SK-N-MC (cell line): ENCODE data around the gene OGFOD1.

Source experiments
- DNase-seq: peaks from one replicate; pipeline ENCODE4 v3.0.0-alpha.2; 2011; ENCODE audit warnings: low read depth, low spot score
- H3K27ac ChIP-seq: fragments of 200-600 bp; sonication (generic); 2 replicates; pipeline ENCODE4 v1.5.1; 2016; ENCODE audit warnings: mixed run types
- H3K36me3 ChIP-seq: fragments of 200-600 bp; sonication (generic); 2 replicates; pipeline ENCODE4 v1.6.1; 2017; ENCODE audit warnings: antibody characterized with exemption, low read length, mixed read lengths; ENCODE audit not compliant: insufficient read depth
- H3K4me3 ChIP-seq: fragments of 200-600 bp; sonication (generic); 2 replicates; pipeline ENCODE4 v1.5.1; 2016
- H3K9ac ChIP-seq: fragments of 200-600 bp; sonication (generic); 2 replicates; pipeline ENCODE4 v1.8.0; 2017; ENCODE audit warnings: mixed run types, mixed read lengths; ENCODE audit not compliant: insufficient read length
- H3K9me3 ChIP-seq: fragments of 200-600 bp; sonication (generic); 2 replicates; pipeline ENCODE4 v1.6.1; 2017; ENCODE audit warnings: low read depth, mild to moderate bottlenecking, antibody characterized with exemption, low read length, moderate library complexity, mixed read lengths
- EZH2 ChIP-seq: fragments of 200-600 bp; sonication (generic); IDR thresholded peaks from one replicate; pipeline ENCODE4 v1.6.1; 2017; ENCODE audit warnings: antibody characterized with exemption
- FOXP2 ChIP-seq: optimal IDR thresholded peaks from 2 replicates; pipeline ENCODE3; 2011; ENCODE audit warnings: mild to moderate bottlenecking, moderate library complexity; ENCODE audit not compliant: insufficient read depth; ENCODE audit errors: extremely low read length, control extremely low read depth
- POLR2AphosphoS5 ChIP-seq: IDR thresholded peaks from 2 replicates; pipeline ENCODE4 v1.6.1; 2012; ENCODE audit warnings: mild to moderate bottlenecking, low read depth, low read length, borderline replicate concordance

OGFOD1 gene

DNA sequence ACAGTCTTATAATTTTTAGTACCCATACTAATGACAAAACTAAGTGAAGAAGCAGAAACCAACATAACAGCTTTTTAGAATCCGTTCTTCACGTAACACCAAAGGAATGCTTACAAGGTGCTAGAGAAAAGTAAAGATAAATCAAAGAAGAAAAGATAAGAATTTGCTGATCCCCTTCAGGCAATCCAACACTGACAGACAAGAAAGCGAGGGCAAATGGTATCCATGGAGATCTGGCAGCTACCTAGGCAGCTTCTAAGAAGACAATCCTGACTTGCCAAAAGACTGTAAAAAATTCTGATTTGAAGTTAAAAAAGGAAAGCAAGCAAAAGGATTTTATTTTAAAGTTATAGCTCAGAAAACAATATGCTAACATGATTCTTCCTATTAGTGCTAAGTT lies 53.8 kb downstream of the OGFOD1 start:
- Histone ChIP-seq H3K4me3 (no peak overlapping the region), H3K9me3 (no peaks in the 10 kb centered on the region), H3K27ac (no peak overlapping the region), H3K36me3 (no peaks in the 10 kb centered on the region; the same call in 1 of the 2 replicates), H3K9ac (no peak overlapping the region)
- TF ChIP-seq POLR2AphosphoS5 (no peak), EZH2 (no peak), FOXP2 (no peak)
- DNase-seq, result no peak

- no peaks in the 10 kb centered on the region for H3K9me3 ChIP-seq
- DNase-seq, result no peak
- H3K9ac ChIP-seq, result no peak overlapping the region
- no peak overlapping the region for H3K4me3 ChIP-seq
- H3K36me3 ChIP-seq, result no peaks in the 10 kb centered on the region; the same call in 1 of the 2 replicates
- TF ChIP-seq POLR2AphosphoS5 (no peak), EZH2 (no peak), FOXP2 (no peak)
- H3K27ac ChIP-seq, result 0 out of 2 replicates have a peak overlapping the region, but pooled peaks have one; percentile 19
These were observed 55.6 kb downstream of the OGFOD1 start for GRCh38 chr16:56506941-56507340.

DNA sequence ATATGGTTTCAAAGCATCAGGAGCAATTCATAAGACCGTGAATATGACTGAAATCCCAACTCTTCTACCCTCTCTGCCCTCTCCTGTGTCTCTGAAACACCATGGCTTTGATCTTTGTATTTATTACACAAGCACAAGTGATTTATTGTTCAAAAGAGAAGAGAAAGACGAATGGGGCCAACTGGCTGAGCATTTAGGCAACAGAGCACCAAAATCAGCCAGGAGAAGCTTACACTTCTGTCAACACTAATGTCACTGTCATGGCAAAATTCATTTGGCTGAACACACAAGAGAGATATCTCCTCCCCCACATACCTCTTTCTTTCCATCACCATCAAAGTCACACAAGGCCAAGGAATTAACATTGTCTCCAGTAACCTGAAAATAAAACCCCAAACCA lies 59.2 kb downstream of the OGFOD1 start:
- Histone ChIP-seq H3K4me3 (no peak overlapping the region), H3K9me3 (no peaks in the 10 kb centered on the region), H3K36me3 (no peaks in the 10 kb centered on the region; the same call in 1 of the 2 replicates), H3K27ac (no peak overlapping the region), H3K9ac (no peak overlapping the region)
- TF ChIP-seq POLR2AphosphoS5 (no peak), EZH2 (no peak), FOXP2 (no peak)
- DNase-seq, result no peak

GRCh38 chr16:56512025-56512424 lies 60.7 kb downstream of the OGFOD1 start:
- no peak for DNase-seq
- Histone ChIP-seq H3K27ac (no peak overlapping the region), H3K36me3 (no peaks in the 10 kb centered on the region; the same call in 1 of the 2 replicates), H3K4me3 (no peak overlapping the region), H3K9ac (no peak overlapping the region), H3K9me3 (no peaks in the 10 kb centered on the region)
- TF ChIP-seq POLR2AphosphoS5, result no peak
- no peak for TF ChIP-seq EZH2
- TF ChIP-seq FOXP2, result no peak

DNA sequence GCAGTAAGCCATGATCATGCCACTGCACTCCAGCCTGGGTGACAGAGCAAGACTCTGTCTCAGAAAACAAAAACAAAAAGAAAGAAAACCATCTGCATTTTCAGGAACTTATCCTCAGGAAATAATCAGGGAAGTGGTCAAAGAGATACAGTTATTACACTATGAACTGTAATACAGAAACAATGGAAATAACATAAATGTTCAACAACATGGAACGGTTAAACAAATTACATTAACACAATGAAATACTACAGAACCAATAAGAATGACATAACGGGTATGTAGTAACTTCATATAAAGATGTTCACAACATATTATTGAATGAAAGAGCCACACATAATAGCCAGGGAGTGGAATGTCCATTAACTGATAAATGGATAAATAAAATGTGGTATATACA lies 61.7 kb downstream of the OGFOD1 start:
- no peak overlapping the region for H3K27ac ChIP-seq
- no peak for TF ChIP-seq POLR2AphosphoS5
- no peak for TF ChIP-seq EZH2
- no peak for TF ChIP-seq FOXP2
- no peak overlapping the region for H3K9ac ChIP-seq
- H3K9me3 ChIP-seq, result no peaks in the 10 kb centered on the region
- H3K36me3 ChIP-seq, result no peaks in the 10 kb centered on the region; the same call in 1 of the 2 replicates
- H3K4me3 ChIP-seq, result no peak overlapping the region
- no peak for DNase-seq

DNA sequence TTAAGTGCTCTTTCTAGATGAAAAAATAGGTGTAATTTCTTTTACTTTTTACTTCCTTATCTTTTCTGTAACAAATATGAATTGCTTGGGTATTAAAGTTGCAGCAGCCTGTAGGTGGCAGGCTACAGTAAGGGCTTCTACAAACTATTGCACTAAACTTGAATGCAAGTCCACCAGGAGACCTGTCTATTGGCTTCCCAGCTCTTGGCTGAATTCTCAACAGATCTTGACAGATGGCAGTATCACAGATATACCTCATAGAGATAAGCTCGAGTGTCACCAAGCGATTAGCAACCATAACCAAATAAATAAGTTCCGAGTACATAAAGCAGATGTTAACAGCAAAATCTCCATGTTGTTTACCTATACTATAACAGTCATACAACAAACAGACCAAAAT lies 62.6 kb downstream of the OGFOD1 start:
- Histone ChIP-seq H3K9ac (no peak overlapping the region), H3K9me3 (no peaks in the 10 kb centered on the region), H3K36me3 (no peaks in the 10 kb centered on the region; the same call in 1 of the 2 replicates), H3K27ac (no peak overlapping the region), H3K4me3 (no peak overlapping the region)
- TF ChIP-seq EZH2, result no peak
- no peak for TF ChIP-seq FOXP2
- TF ChIP-seq POLR2AphosphoS5, result no peak
- DNase-seq, result no peak

DNA sequence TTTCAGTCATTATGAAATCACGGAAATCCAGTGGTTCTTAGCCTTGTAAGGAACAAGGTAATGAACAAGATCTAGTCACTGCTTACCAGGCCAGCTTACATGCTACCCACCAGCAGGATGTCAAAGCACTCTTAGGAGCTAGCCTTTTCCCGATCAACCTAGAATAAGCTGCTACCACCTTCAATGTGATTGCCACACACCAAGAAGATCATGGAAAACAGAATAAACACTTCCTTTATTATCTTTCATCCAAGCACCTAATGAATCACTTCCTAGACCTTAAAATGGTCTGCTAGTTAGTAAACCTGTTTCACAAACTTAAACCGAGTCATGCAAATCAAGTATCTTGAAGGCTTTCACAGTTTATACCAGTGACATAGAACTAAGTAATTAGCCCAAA lies 63.5 kb downstream of the OGFOD1 start:
- Histone ChIP-seq H3K27ac (no peak overlapping the region), H3K9me3 (no peaks in the 10 kb centered on the region), H3K9ac (no peak overlapping the region), H3K4me3 (no peak overlapping the region), H3K36me3 (no peaks in the 10 kb centered on the region)
- DNase-seq, result no peak
- TF ChIP-seq EZH2 (no peak), POLR2AphosphoS5 (no peak)

- no peak for DNase-seq
- H3K9ac ChIP-seq, result no peak overlapping the region
- H3K27ac ChIP-seq, result no peak overlapping the region
- H3K9me3 ChIP-seq, result no peaks in the 10 kb centered on the region
- H3K4me3 ChIP-seq, result no peak overlapping the region
- no peaks in the 10 kb centered on the region for H3K36me3 ChIP-seq
- no peak for TF ChIP-seq POLR2AphosphoS5
- TF ChIP-seq FOXP2, result no peak
- TF ChIP-seq EZH2, result no peak
These were observed 64.3 kb downstream of the OGFOD1 start for GRCh38 chr16:56515665-56516064.

DNA sequence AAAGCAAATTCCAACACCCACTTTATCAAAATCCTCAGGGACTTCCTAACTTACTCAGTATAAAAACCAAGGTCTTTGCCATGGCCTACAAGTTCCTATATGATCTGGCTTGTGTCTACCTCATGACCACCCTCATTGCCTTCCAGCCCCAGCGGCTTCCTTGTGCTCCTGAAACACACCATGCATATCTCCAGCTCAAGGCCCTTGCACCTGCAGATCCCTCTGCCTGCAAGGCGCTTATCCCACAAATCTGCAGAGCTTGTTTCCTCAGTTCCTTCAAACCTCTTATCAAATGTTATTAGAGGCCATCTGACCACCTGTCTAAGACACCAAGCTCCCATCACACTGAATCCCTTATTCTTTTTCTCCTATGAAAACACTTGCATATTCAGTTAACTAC lies 65.9 kb downstream of the OGFOD1 start:
- H3K4me3 ChIP-seq, result no peak overlapping the region
- DNase-seq, result no peak

More for the DNA sequence above, 65.9 kb downstream of the OGFOD1 start:
- H3K36me3 ChIP-seq, result no peaks in the 10 kb centered on the region
- no peak for TF ChIP-seq FOXP2
- TF ChIP-seq POLR2AphosphoS5, result no peak
- TF ChIP-seq EZH2, result no peak
- no peaks in the 10 kb centered on the region for H3K9me3 ChIP-seq
- no peak overlapping the region for H3K9ac ChIP-seq
- no peak overlapping the region for H3K27ac ChIP-seq
